GM21786 (cell line): ENCODE data around the gene AGPAT2.
"Not testable (repeated sequence)": the region's sequence is repeated elsewhere in the genome, so short reads cannot be mapped to it uniquely, and the experiment has no call there.

Experiments used
- ATAC-seq: cut with Tn5 transposase; IDR thresholded peaks from one replicate; pipeline ENCODE4 v1.9.1; 2021; ENCODE audit not compliant: unreplicated experiment

Gene AGPAT2

GRCh38 chr9:136720898-136721338, 33.7 kb upstream of the AGPAT2 start:
- ATAC-seq, result no peak

- ATAC-seq, result no peak
Measured at GRCh38 chr9:136720251-136720897, 33.1 kb upstream of the AGPAT2 start.

- no peak for ATAC-seq
Measured at GRCh38 chr9:136719195-136719880, 32.1 kb upstream of the AGPAT2 start.

GRCh38 chr9:136718345-136719194, 31.3 kb upstream of the AGPAT2 start:
- no peak for ATAC-seq

GRCh38 chr9:136717399-136717798, 30.1 kb upstream of the AGPAT2 start:
- no peak for ATAC-seq

GRCh38 chr9:136714893-136715274, 27.6 kb upstream of the AGPAT2 start:
- no peak for ATAC-seq

- ATAC-seq, result no peak
Measured at GRCh38 chr9:136714096-136714892, 27.0 kb upstream of the AGPAT2 start.

GRCh38 chr9:136713550-136713949, 26.3 kb upstream of the AGPAT2 start:
- ATAC-seq, result no peak

- ATAC-seq, result no peak
Measured at GRCh38 chr9:136712690-136713544, 25.7 kb upstream of the AGPAT2 start.

GRCh38 chr9:136711751-136712689, 24.8 kb upstream of the AGPAT2 start, which contains the start of gene DIPK1B:
Gene DIPK1B (plus strand): TSS chr9:136712572. CDS start chr9:136712666, 94 bp downstream.
- no peak for ATAC-seq

- not testable (repeated sequence) for ATAC-seq
Measured at GRCh38 chr9:136711219-136711648, 24.0 kb upstream of the AGPAT2 start.

GRCh38 chr9:136710543-136710942, 23.3 kb upstream of the AGPAT2 start:
- ATAC-seq, result no peak

GRCh38 chr9:136709454-136710109, 22.3 kb upstream of the AGPAT2 start:
- ATAC-seq, result no peak

- ATAC-seq, result no peak
Measured at GRCh38 chr9:136707849-136708517, 20.7 kb upstream of the AGPAT2 start.

- no peak for ATAC-seq
Measured at GRCh38 chr9:136707011-136707410, 19.8 kb upstream of the AGPAT2 start.

GRCh38 chr9:136705564-136705963, 18.3 kb upstream of the AGPAT2 start:
- ATAC-seq, result no peak

- not testable (repeated sequence) for ATAC-seq
Measured at GRCh38 chr9:136704741-136705140, 17.5 kb upstream of the AGPAT2 start.
